Neural cell (in vitro differentiated cells): Measurements from ENCODE around the gene ADAM11. TPM values are rescaled to one million over a fixed set of nuclear protein-coding genes. Genes with fewer than 3 reads are reported as not detected.

Source experiments
- H2AFZ ChIP-seq: fragments of 200-600, 300-800 bp; sonication (generic), shearing (Covaris generic); 2 replicates; pipeline ENCODE4 v1.6.0; 2014; ENCODE audit warnings: low read depth, mild to moderate bottlenecking, antibody characterized with exemption, low read length, moderate library complexity
- H3F3A ChIP-seq: fragments of 200-600 bp; shearing (Covaris generic); 2 replicates; pipeline ENCODE4 v1.6.1; 2016; ENCODE audit warnings: mild to moderate bottlenecking, moderate library complexity, mixed read lengths, antibody characterized with exemption, low read length; ENCODE audit not compliant: insufficient read depth, poor library complexity, severe bottlenecking
- H3K27ac ChIP-seq: fragments of 200-600, 300-800 bp; sonication (generic), shearing (Covaris generic); 2 replicates; pipeline ENCODE4 v1.5.1; 2014; ENCODE audit warnings: mild to moderate bottlenecking, low read length, moderate library complexity
- H3K27me3 ChIP-seq: fragments of 300-800, 200-600 bp; sonication (generic), shearing (Covaris generic); 2 replicates; pipeline ENCODE4 v1.6.0; 2014; ENCODE audit warnings: mild to moderate bottlenecking, low read depth, low read length, moderate library complexity; ENCODE audit not compliant: insufficient read depth
- H3K36me3 ChIP-seq: fragments of 300-800, 200-600 bp; sonication (generic), shearing (Covaris generic); 2 replicates; pipeline ENCODE4 v1.5.1; 2014; ENCODE audit warnings: mild to moderate bottlenecking, antibody characterized with exemption, low read length, moderate library complexity; ENCODE audit not compliant: insufficient read depth
- H3K4me2 ChIP-seq: fragments of 300-800, 200-600 bp; sonication (generic), shearing (Covaris generic); 2 replicates; pipeline ENCODE4 v1.6.0; 2014; ENCODE audit warnings: mild to moderate bottlenecking, low read length
- H3K4me3 ChIP-seq: fragments of 300-800, 200-600 bp; sonication (generic), shearing (Covaris generic); 2 replicates; pipeline ENCODE4 v1.5.1; 2014; ENCODE audit warnings: mild to moderate bottlenecking, low read length, moderate library complexity
- H3K79me2 ChIP-seq: fragments of 200-600 bp; shearing (Covaris generic); replicated peaks from 2 replicates; pipeline ENCODE4 v1.6.0; 2014; ENCODE audit warnings: mild to moderate bottlenecking, low read length, moderate library complexity; ENCODE audit not compliant: insufficient read depth
- H3K9ac ChIP-seq: fragments of 300-800, 200-600 bp; sonication (generic), shearing (Covaris generic); 2 replicates; pipeline ENCODE4 v1.6.1; 2016; ENCODE audit warnings: mild to moderate bottlenecking, low read length, mixed read lengths
- H3K9me2 ChIP-seq: fragments of 200-600 bp; shearing (Covaris generic); 2 replicates; pipeline ENCODE4 v1.6.1; 2016; ENCODE audit warnings: mild to moderate bottlenecking, low read length, mixed read lengths; ENCODE audit not compliant: insufficient read depth
- H3K9me3 ChIP-seq: fragments of 200-600, 300-800 bp; sonication (generic), shearing (Covaris generic); 2 replicates; pipeline ENCODE4 v1.6.1; 2016; ENCODE audit warnings: mild to moderate bottlenecking, mixed run types, low read length, moderate library complexity, mixed read lengths
- H4K20me1 ChIP-seq: fragments of 200-600 bp; shearing (Covaris generic); 2 replicates; pipeline ENCODE4 v1.6.1; 2016; ENCODE audit warnings: mild to moderate bottlenecking, mixed run types; ENCODE audit not compliant: insufficient read depth
- EP300 ChIP-seq: fragments of 450-650 bp; conservative IDR thresholded peaks from 2 replicates; pipeline ENCODE4 v1.6.1; 2014; ENCODE audit warnings: antibody characterized with exemption, mild to moderate bottlenecking, moderate library complexity; ENCODE audit not compliant: poor library complexity, severe bottlenecking
- EZH2 ChIP-seq: fragments of 200-600, 300-800 bp; shearing (Covaris generic), sonication (generic); IDR thresholded peaks from 2 replicates; pipeline ENCODE4 v1.6.1; 2014; ENCODE audit warnings: antibody characterized with exemption, low read length, borderline replicate concordance, mild to moderate bottlenecking; ENCODE audit not compliant: insufficient read depth, poor library complexity, severe bottlenecking
- MXI1 ChIP-seq: fragments of 450-650 bp; conservative IDR thresholded peaks from 2 replicates; pipeline ENCODE4 v1.6.1; 2014; ENCODE audit warnings: antibody characterized with exemption, mild to moderate bottlenecking; ENCODE audit not compliant: poor library complexity, severe bottlenecking
- POLR2AphosphoS5 ChIP-seq: IDR thresholded peaks from 2 replicates; pipeline ENCODE4 v1.6.1; 2012
- RAD21 ChIP-seq: fragments of 450-650 bp; conservative IDR thresholded peaks from 2 replicates; pipeline ENCODE4 v1.6.1; 2014; ENCODE audit warnings: antibody characterized with exemption, mild to moderate bottlenecking, moderate library complexity
- REST ChIP-seq: IDR thresholded peaks from 2 replicates; pipeline ENCODE4 v1.6.1; 2012; ENCODE audit warnings: borderline replicate concordance
- SMC3 ChIP-seq: fragments of 450-650 bp; conservative IDR thresholded peaks from 2 replicates; pipeline ENCODE4 v1.6.1; 2014; ENCODE audit warnings: antibody characterized with exemption, mild to moderate bottlenecking, moderate library complexity; ENCODE audit not compliant: poor library complexity
- TAF1 ChIP-seq: IDR thresholded peaks from 2 replicates; pipeline ENCODE4 v1.6.1; 2012; ENCODE audit warnings: low read depth
- polyA plus RNA-seq: library from polyadenylated mRNA; depleted of rRNA; stranded (reverse); fragments of >200 nt; gene quantifications from 2 replicates; pipeline ENCODE4 v1.2.3, GENCODE V29; 2014
- TF ChIP-seq, protein P1 (sequence below): fragments of 450-650 bp; IDR thresholded peaks from 2 replicates; pipeline ENCODE4 v1.5.1; 2014; ENCODE audit warnings: antibody characterized with exemption, mild to moderate bottlenecking, moderate library complexity; ENCODE audit not compliant: poor library complexity, severe bottlenecking

Gene ADAM11
- polyA plus RNA-seq, 1 donor from 2014 or later = 25.8 TPM

DNA sequence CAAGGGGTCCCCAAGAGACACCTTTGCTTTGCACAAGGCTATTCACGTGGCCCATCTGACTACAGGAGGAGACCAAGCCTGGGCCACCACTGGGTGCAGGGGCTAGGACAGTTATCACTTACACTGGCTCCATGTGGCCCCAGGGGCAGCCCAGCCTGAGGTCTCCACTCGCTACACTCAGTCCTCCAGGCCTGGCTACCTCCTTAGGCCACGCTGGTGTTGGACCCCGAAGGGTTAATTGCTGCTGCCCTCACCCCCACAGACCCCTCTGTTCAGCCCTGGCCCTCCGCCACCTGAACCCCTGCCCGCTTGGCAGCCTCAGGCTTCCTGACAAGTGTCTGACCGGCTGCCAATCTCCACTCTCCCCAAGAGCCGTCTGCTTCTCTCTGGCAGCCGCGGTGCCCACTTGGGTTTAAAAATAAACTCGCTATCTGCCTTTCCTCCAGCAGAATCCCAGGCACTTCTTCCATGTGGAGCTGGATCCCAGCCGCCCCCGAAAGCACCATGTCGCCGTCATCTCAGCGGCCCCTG, 27.8 kb downstream of the ADAM11 start:
- no peaks in the 10 kb centered on the region for H3K36me3 ChIP-seq
- no peak overlapping the region for H3K27ac ChIP-seq
- no peaks in the 10 kb centered on the region for H3K9me2 ChIP-seq
- TF ChIP-seq REST (no peak), EZH2 (no peak), MXI1 (no peak), RAD21 (no peak), TAF1 (no peak), POLR2AphosphoS5 (no peak), EP300 (no peak)
- TF ChIP-seq, protein P1, sequence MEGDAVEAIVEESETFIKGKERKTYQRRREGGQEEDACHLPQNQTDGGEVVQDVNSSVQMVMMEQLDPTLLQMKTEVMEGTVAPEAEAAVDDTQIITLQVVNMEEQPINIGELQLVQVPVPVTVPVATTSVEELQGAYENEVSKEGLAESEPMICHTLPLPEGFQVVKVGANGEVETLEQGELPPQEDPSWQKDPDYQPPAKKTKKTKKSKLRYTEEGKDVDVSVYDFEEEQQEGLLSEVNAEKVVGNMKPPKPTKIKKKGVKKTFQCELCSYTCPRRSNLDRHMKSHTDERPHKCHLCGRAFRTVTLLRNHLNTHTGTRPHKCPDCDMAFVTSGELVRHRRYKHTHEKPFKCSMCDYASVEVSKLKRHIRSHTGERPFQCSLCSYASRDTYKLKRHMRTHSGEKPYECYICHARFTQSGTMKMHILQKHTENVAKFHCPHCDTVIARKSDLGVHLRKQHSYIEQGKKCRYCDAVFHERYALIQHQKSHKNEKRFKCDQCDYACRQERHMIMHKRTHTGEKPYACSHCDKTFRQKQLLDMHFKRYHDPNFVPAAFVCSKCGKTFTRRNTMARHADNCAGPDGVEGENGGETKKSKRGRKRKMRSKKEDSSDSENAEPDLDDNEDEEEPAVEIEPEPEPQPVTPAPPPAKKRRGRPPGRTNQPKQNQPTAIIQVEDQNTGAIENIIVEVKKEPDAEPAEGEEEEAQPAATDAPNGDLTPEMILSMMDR = no peak
- no peak overlapping the region for H3K9ac ChIP-seq
- H3K4me3 ChIP-seq = no peak overlapping the region
- no peaks in the 10 kb centered on the region for H3K27me3 ChIP-seq
- H3K79me2 ChIP-seq = no peaks in the 10 kb centered on the region
- no peak overlapping the region for H3K4me2 ChIP-seq
- H4K20me1 ChIP-seq = no peaks in the 10 kb centered on the region
- H3F3A ChIP-seq = no peaks in the 10 kb centered on the region
- no peaks in the 10 kb centered on the region for H3K9me3 ChIP-seq
- H2AFZ ChIP-seq = no peak overlapping the region

DNA sequence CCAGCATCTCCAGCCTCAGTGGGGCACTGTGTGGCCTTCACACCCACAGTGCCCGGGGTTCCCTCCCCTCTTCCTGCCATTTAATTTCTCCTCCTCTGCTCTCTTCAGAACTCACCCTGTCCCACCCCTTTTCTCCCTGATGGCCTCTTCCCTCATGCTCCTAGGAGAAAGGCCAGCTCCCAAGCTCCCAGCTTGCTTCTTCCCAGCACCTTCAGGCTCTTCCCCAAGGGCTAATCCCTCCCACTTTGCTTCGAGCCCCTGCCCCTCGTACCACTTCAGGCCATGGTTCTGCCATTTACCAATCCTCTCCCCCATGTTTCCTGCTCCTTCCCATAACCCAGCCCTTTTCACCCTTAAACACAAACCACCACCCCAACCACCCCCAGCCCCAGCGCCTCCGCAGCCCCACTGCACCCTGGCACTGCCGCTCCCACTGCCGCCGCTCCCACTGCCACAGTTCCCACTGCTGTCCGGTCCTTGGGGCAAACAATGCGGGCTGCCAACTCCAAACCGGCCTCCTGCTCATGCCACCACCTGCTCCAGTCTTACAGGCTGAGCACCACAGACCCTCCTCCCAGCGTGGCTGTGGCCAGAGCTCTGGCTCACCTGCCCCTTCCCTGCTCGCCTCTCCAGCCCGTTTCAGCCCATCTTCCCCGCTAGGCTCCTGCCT, 28.6 kb downstream of the ADAM11 start:
- Histone ChIP-seq H3K9me2 (no peaks in the 10 kb centered on the region), H3K27me3 (no peaks in the 10 kb centered on the region), H3K27ac (no peak overlapping the region), H2AFZ (no peak overlapping the region), H3K36me3 (no peaks in the 10 kb centered on the region), H3K4me2 (no peak overlapping the region), H3K4me3 (no peak overlapping the region), H3K79me2 (no peaks in the 10 kb centered on the region), H4K20me1 (no peaks in the 10 kb centered on the region), H3K9me3 (no peaks in the 10 kb centered on the region), H3F3A (no peaks in the 10 kb centered on the region), H3K9ac (no peak overlapping the region)
- TF ChIP-seq RAD21 (no peak), EP300 (no peak), TAF1 (no peak), SMC3 (no peak)
- TF ChIP-seq, protein P1 = no peak
